Embryonic facial prominence (tissue), 1 donor: ENCODE results near the gene CZIB.
A peak's percentile ranks its signal among the peaks of the same experiment; 100 is the strongest.

Experiments
- DNase-seq: peaks from one replicate; pipeline ENCODE4 v3.0.0-alpha.2; 2016; ENCODE audit errors: extremely low spot score

The CZIB gene

GRCh38 chr1:53220171-53220961 is at the start of gene CZIB:
Gene CZIB (minus strand): TSS chr1:53220634. CDS start chr1:53220575, 59 bp downstream.
- peak; percentile 74 for DNase-seq

- no peak for DNase-seq
These were observed 49.7 kb upstream of the CZIB start for GRCh38 chr1:53270107-53270506.

GRCh38 chr1:53267761-53268160 is 47.3 kb upstream of the CZIB start:
- no peak for DNase-seq

GRCh38 chr1:53266038-53266437 is 45.6 kb upstream of the CZIB start:
- no peak for DNase-seq

GRCh38 chr1:53265581-53265980 is 45.1 kb upstream of the CZIB start:
- no peak for DNase-seq

- no peak for DNase-seq
These were observed 43.6 kb upstream of the CZIB start for GRCh38 chr1:53264048-53264447.

GRCh38 chr1:53262000-53262399 is 41.6 kb upstream of the CZIB start:
- DNase-seq: no peak

- no peak for DNase-seq
These were observed 40.3 kb upstream of the CZIB start for GRCh38 chr1:53260631-53261247.

GRCh38 chr1:53259932-53260331 is 39.5 kb upstream of the CZIB start:
- DNase-seq: no peak

- no peak for DNase-seq
These were observed 37.8 kb upstream of the CZIB start for GRCh38 chr1:53258216-53258615.

GRCh38 chr1:53257454-53258081 is 37.1 kb upstream of the CZIB start:
- DNase-seq: no peak

GRCh38 chr1:53256511-53257453 is 36.3 kb upstream of the CZIB start:
- no peak for DNase-seq

- no peak for DNase-seq
These were observed 34.6 kb upstream of the CZIB start for GRCh38 chr1:53255031-53255430.

- DNase-seq: no peak
These were observed 33.7 kb upstream of the CZIB start for GRCh38 chr1:53254011-53254640.

GRCh38 chr1:53250325-53250724 is 29.9 kb upstream of the CZIB start:
- no peak for DNase-seq

- DNase-seq: no peak
These were observed 29.3 kb upstream of the CZIB start for GRCh38 chr1:53249706-53250105.

- no peak for DNase-seq
These were observed 26.1 kb upstream of the CZIB start for GRCh38 chr1:53246261-53247134.

- DNase-seq: no peak
These were observed 23.7 kb upstream of the CZIB start for GRCh38 chr1:53244141-53244540.

GRCh38 chr1:53242381-53242780 is 21.9 kb upstream of the CZIB start:
- DNase-seq: no peak

GRCh38 chr1:53241828-53242227 is 21.4 kb upstream of the CZIB start:
- DNase-seq: no peak
